Heart right ventricle (tissue), 16 donors: ENCODE data around the gene KIF26A. TPM values are rescaled to one million over a fixed set of nuclear protein-coding genes. Genes with fewer than 3 reads are reported as not detected.

ENCODE experiments used
- ATAC-seq, 8 donors: fragments of 200-7000 bp; cut with Tn5 transposase; one replicate each; pipeline ENCODE4 v1.9.1; 2020; ENCODE audit warnings: mild to moderate bottlenecking in 8 of 8, moderate library complexity in 8 of 8, moderate number of reproducible peaks in 1 of 8
- DNase-seq, 2 donors: peaks; one replicate each; pipeline ENCODE4 v3.0.0-alpha.2; 2020
- H3K27ac ChIP-seq, 10 donors: fragments of 200-600 bp; sonication (generic) in 2 of 10; one replicate each; pipeline versions ENCODE4 v1.5.0 to v1.8.0; 2020 to 2022; ENCODE audit warnings: mild to moderate bottlenecking in 3 of 10
- H3K27me3 ChIP-seq, 7 donors: fragments of 200-600 bp; one replicate each; pipeline ENCODE4 v1.8.0; 2021 to 2022; ENCODE audit warnings: mild to moderate bottlenecking in 2 of 7
- H3K36me3 ChIP-seq, 9 donors: fragments of 200-600 bp; sonication (generic) in 1 of 9; one replicate each; pipeline versions ENCODE4 v1.5.0 to v1.8.0; 2020 to 2022; ENCODE audit warnings: mild to moderate bottlenecking in 2 of 9
- H3K4me1 ChIP-seq, 9 donors: fragments of 200-600 bp; sonication (generic) in 1 of 9; one replicate each; pipeline versions ENCODE4 v1.5.0 to v1.8.0; 2020 to 2022; ENCODE audit warnings: mild to moderate bottlenecking in 4 of 9
- H3K4me3 ChIP-seq, 10 donors: fragments of 200-600 bp; sonication (generic) in 2 of 10; one replicate each; pipeline versions ENCODE4 v1.5.0 to v1.8.0; 2020 to 2022; ENCODE audit warnings: mild to moderate bottlenecking in 7 of 10, moderate library complexity in 2 of 10
- H3K9me3 ChIP-seq, 11 donors: fragments of 200-600 bp in 10 of 11; sonication (generic) in 2 of 11; one replicate each; pipeline versions ENCODE4 v1.5.0 to v1.8.0; 2013 to 2022; ENCODE audit warnings: mild to moderate bottlenecking in 2 of 11, control low read depth in 1 of 11, moderate library complexity in 1 of 11
- WGBS, 2 donors: extraction: QIAGEN DNeasy Blood & Tissue Kit; methylation state at CpG; one replicate each; pipeline ENCODE4 v1.1.7; 2013; ENCODE audit warnings: inconsistent platforms in 1 of 2; 5-methylcytosine and 5-hydroxymethylcytosine counted together
- intact Hi-C, 10 donors: fragments of 100-400 bp; cut with DNase I; formaldehyde crosslinking; loops; one replicate each; pipeline versions ENCODE4 v1.11.1 to v1.14.2; 2022
- polyA plus RNA-seq, 2 donors: library from polyadenylated mRNA; stranded (reverse); fragments of 200-250 nt; gene quantifications; one replicate each; pipeline ENCODE4 v1.2.3, GENCODE V29; 2013
- total RNA-seq, 10 donors: library from RNA; stranded (reverse); fragmentation: NEBNext Ultra II Directional in 3 of 10; extraction: Animal tissue kit (Norgen Biotek cat#: 25700) in 3 of 10; gene quantifications; one replicate each; pipeline versions ENCODE4 v1.2.1 to v1.2.4, GENCODE V29; 2021 to 2023
- TF ChIP-seq, protein P1 (sequence below), 9 donors: fragments of 200-600 bp; sonication (generic) in 2 of 9; IDR thresholded peaks; one replicate each; pipeline versions ENCODE4 v1.5.0 to v1.8.0; 2021 to 2022; ENCODE audit warnings: antibody characterized with exemption in 9 of 9, mild to moderate bottlenecking in 5 of 9, moderate library complexity in 1 of 9
- donor health status: Arrhythmogenic right ventricular cardiomyopathy.
- donor health status: ischemic (EF 13 %, LVEDD 7.1; RV severe dilation, severe dysfunction).
- donor health status: healthy with polysubstance abuse.
- donor health status: DM: no; HTN: yes; CAD: no.
- donor health status: DM: no; HTN: no; CAD: no.
- donor health status: ischemic (EF 25% LVEDD 6.9; RV normal size, moderate dysfunction).
- donor health status: ischemic (EF 25% LVEDD 5.7; RV mildly dilated, moderate dysfunction).
- donor health status: healthy.
- donor health status: DM: yes; HTN: yes; CAD: no.
- donor health status: Ischemic cardiomyopathy.
- donor health status: ischemic (EF 35%, LVEDD 5.7; RV mildly dilated, moderate dysfunction).
- donor health status: nonischemic (EF 11% LVEDD 7.7; RV severe dilation, severe dysfunction).
- donor health status: DM: yes; HTN: yes; CAD: no.
- donor health status: PGD.
- donor health status: ischemic (EF 29% LVEDD 5.4; RV normal size, mild dysfunction).
- donor health status: nonischemic (EF 23%, LVEDD 6.1; RV moderate dilation, normal function).

The KIF26A gene
- total and polyA plus RNA-seq, 12 donors = 4.1 to 12.2 (median 6.6) TPM

DNA sequence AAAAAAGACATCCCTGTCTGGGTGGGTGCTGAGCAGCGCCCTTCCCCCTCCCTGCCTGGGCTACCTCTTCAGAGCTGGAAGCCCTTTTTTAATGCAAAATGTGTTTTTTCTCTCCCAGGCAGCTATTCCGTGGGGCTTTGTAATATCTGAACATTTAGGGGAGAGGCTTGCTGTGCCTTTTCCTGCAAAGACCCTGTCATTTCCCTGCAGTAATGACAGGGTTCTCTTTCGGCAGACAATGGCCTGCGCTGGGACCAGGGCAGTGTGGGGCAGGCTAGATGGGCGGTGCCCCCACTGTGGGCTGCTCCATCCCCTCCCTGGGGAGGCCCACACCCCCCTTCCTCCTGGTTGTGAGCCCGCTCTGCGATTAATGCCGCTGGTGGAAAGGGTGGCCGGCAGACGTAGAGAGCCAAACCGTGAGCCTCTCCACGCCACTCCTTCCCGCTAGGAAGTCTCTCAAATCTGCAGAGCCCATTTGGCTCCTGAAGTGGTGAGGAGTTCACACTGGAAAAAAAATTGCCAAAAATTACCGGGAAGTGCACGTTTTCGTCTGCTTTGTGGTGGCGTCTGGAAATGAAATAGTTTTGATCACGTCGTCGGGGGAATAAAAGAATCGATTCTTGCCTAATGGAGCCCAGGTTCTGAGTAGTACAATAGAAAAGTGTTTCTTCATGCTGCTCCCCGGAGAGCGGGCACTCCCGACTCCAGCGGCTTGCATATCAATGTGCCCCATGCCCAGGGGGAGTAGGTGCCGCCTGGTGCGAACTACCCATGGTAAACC is 31.5 kb downstream of the KIF26A start:
- intact Hi-C loops = no loop called here
- Histone ChIP-seq H3K27ac (peak overlapping the region in 8 of 10 donors; percentile 30 to 79 (median 68)), H3K27me3 (no peaks in the 10 kb centered on the region), H3K36me3 (peaks cover 0 to 26% (median 0%) of the 10 kb centered on the region in 9 donors), H3K4me1 (peaks cover 6 to 54% (median 41%) of the 10 kb centered on the region in 9 donors), H3K4me3 (no peak overlapping the region), H3K9me3 (no peaks in the 10 kb centered on the region)
- 59 to 64% methylated on average over 27 of the region's 27 CpGs for WGBS, 2 donors
- TF ChIP-seq, protein P1, sequence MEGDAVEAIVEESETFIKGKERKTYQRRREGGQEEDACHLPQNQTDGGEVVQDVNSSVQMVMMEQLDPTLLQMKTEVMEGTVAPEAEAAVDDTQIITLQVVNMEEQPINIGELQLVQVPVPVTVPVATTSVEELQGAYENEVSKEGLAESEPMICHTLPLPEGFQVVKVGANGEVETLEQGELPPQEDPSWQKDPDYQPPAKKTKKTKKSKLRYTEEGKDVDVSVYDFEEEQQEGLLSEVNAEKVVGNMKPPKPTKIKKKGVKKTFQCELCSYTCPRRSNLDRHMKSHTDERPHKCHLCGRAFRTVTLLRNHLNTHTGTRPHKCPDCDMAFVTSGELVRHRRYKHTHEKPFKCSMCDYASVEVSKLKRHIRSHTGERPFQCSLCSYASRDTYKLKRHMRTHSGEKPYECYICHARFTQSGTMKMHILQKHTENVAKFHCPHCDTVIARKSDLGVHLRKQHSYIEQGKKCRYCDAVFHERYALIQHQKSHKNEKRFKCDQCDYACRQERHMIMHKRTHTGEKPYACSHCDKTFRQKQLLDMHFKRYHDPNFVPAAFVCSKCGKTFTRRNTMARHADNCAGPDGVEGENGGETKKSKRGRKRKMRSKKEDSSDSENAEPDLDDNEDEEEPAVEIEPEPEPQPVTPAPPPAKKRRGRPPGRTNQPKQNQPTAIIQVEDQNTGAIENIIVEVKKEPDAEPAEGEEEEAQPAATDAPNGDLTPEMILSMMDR (IDR thresholded peaks at IDR 0.05) = no peak
- ATAC-seq (peak; percentile 60 to 83 (median 66)), DNase-seq (peak; percentile 51 to 64)

DNA sequence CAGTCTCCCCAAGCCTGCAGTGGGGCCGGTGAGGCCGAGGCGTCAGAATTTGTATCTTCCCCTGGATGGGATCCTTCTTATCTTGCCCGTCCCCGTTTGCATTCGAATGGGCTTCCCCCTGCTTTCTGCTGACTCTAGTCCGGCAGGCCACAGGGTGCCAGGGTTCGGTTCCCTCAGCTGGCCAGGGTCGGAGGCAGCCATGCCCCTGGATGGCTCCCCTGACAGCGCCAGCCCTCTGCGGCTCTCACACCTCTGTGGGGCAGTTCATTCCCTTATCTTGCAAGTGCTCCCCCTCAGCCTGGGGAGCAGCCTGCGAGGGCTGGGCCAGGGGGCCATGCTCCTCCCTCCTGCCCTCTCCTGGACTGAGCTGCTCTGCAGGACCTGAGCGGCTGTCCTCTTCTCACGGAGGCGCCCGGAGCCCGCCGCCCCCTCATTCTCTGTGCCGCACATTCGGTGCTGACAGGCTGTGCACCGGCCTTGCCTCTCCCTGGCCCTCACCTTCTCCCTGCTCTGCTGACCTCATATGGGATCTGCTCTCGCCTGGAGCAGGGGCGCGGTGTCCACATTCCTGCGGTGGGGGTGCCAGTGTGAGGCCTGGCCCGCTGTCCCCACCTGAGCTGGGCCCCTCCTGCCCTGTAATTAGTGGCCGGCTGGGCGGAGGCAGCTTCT is 32.8 kb downstream of the KIF26A start:
- WGBS, 2 donors = 56 to 63% methylated on average over 28 of the region's 28 CpGs
- Histone ChIP-seq H3K4me1 (peaks cover 6 to 54% (median 41%) of the 10 kb centered on the region in 9 donors), H3K4me3 (peak overlapping the region in 2 of 10 donors; percentile 10 to 22), H3K27ac (peak overlapping the region in 6 of 10 donors; percentile 51 to 79 (median 70)), H3K27me3 (no peaks in the 10 kb centered on the region), H3K9me3 (no peaks in the 10 kb centered on the region), H3K36me3 (peaks cover 0 to 38% (median 0%) of the 10 kb centered on the region in 9 donors)
- DNase-seq = no peak
- peak in 3 of 8 donors; percentile 3 to 6 (median 4) for ATAC-seq
- TF ChIP-seq, protein P1 (IDR thresholded peaks at IDR 0.05) = peak in 1 of 9 donors; percentile 17
- intact Hi-C loops = no loop called here

- ATAC-seq (peak in 7 of 8 donors; percentile 18 to 45 (median 37)), DNase-seq (peak; percentile 62 to 63)
- H3K27ac ChIP-seq = peak overlapping the region in 5 of 10 donors; percentile 27 to 71 (median 48)
- intact Hi-C loops = no loop called here
- TF ChIP-seq, protein P1 (IDR thresholded peaks at IDR 0.05) = no peak
- H3K36me3 ChIP-seq = peaks cover 0 to 44% (median 0%) of the 10 kb centered on the region in 9 donors
- peaks cover 6 to 54% (median 41%) of the 10 kb centered on the region in 9 donors for H3K4me1 ChIP-seq
- H3K4me3 ChIP-seq = peak overlapping the region in 2 of 10 donors; percentile 10 to 22
- no peaks in the 10 kb centered on the region for H3K9me3 ChIP-seq
- 61 to 80% methylated on average over 30 to 33 of the region's 33 CpGs for WGBS, 2 donors
- H3K27me3 ChIP-seq = no peaks in the 10 kb centered on the region
Observed at GRCh38 chr14:104171895-104172294, 33.5 kb downstream of the KIF26A start.

DNA sequence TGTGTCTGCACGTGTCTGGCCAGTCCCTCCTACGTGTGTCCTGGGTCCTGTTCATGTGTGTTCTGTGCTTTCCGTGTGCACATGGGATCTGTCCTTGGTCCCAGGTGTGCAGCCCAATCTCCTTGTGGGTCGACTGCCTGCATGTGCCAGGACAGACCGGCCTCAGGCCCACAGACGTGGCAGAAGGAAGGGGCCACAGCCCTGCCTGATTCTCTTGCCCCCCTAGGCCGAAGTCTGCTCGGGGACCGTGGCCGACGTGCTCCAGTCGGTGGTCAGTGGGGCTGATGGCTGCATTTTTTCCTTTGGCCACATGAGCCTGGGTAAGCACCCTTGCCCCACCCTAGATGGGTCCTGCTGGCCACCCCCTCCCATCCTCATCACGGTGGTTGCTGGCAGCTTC is 34.0 kb downstream of the KIF26A start:
- no peaks in the 10 kb centered on the region for H3K27me3 ChIP-seq
- intact Hi-C loops = no loop called here
- H3K4me1 ChIP-seq = peaks cover 6 to 54% (median 41%) of the 10 kb centered on the region in 9 donors
- WGBS, 2 donors = 83 to 88% methylated on average over 13 of the region's 13 CpGs
- no peaks in the 10 kb centered on the region for H3K9me3 ChIP-seq
- DNase-seq = no peak
- H3K4me3 ChIP-seq = peak overlapping the region in 1 of 10 donors; percentile 22
- H3K36me3 ChIP-seq = peaks cover 0 to 45% (median 0%) of the 10 kb centered on the region in 9 donors
- no peak for ATAC-seq
- H3K27ac ChIP-seq = peak overlapping the region in 1 of 10 donors; percentile 48
- TF ChIP-seq, protein P1 (IDR thresholded peaks at IDR 0.05) = no peak
